ACHN (cell line): Measurements from ENCODE around the gene CPSF4L.
"Not testable (repeated sequence)": the region's sequence is repeated elsewhere in the genome, so short reads cannot be mapped to it uniquely, and the experiment has no call there.

Experiments
- DNase-seq: peaks from one replicate; pipeline ENCODE4 v3.0.0-alpha.2; 2015
- in situ Hi-C: cut with HindIII; loops from 2 replicates; pipeline ENCODE4 v1.10.0; 2017; ENCODE audit warnings: low sequenced_read_pairs, low pct_ligation_motif_present, low pct_unique_long_range_greater_than_20kb

Gene CPSF4L

GRCh38 chr17:73261617-73261951 is at the start of gene CPSF4L:
Gene CPSF4L (minus strand): TSS chr17:73261880. CDS start chr17:73261818, 62 bp downstream.
- in situ Hi-C loops = no loop called here
- DNase-seq = no peak

- no peak for DNase-seq
- in situ Hi-C loops = no loop called here
These were observed 49.7 kb upstream of the CPSF4L start for GRCh38 chr17:73311428-73311780.

- no peak for DNase-seq
- in situ Hi-C loops = no loop called here
These were observed 48.3 kb upstream of the CPSF4L start for GRCh38 chr17:73309727-73310596.

- DNase-seq, in situ Hi-C loops: not testable (repeated sequence)
These were observed 47.3 kb upstream of the CPSF4L start for GRCh38 chr17:73308959-73309358.

GRCh38 chr17:73308017-73308823 is 46.5 kb upstream of the CPSF4L start:
- in situ Hi-C loops = no loop called here
- peak; percentile 88 for DNase-seq

GRCh38 chr17:73307130-73307529 is 45.5 kb upstream of the CPSF4L start:
- in situ Hi-C loops = no loop called here

GRCh38 chr17:73305845-73306836 is 44.5 kb upstream of the CPSF4L start:
- in situ Hi-C loops = no loop called here
- DNase-seq = no peak

More at GRCh38 chr17:73307130-73307529, 45.5 kb upstream of the CPSF4L start:
- DNase-seq = peak; percentile 57

GRCh38 chr17:73304971-73305812 is 43.5 kb upstream of the CPSF4L start:
- peak; percentile 75 for DNase-seq
- in situ Hi-C loops = no loop called here

- in situ Hi-C loops = no loop called here
- no peak for DNase-seq
These were observed 42.8 kb upstream of the CPSF4L start for GRCh38 chr17:73304438-73304837.

GRCh38 chr17:73302189-73302588 is 40.5 kb upstream of the CPSF4L start:
- in situ Hi-C loops = no loop called here
- DNase-seq = no peak

- no peak for DNase-seq
- in situ Hi-C loops = no loop called here
These were observed 39.7 kb upstream of the CPSF4L start for GRCh38 chr17:73301369-73301768.

- no peak for DNase-seq
- in situ Hi-C loops = no loop called here
These were observed 38.7 kb upstream of the CPSF4L start for GRCh38 chr17:73300392-73300791.

GRCh38 chr17:73297934-73298861 is 36.5 kb upstream of the CPSF4L start:
- in situ Hi-C loops = no loop called here
- DNase-seq = no peak

GRCh38 chr17:73293480-73293911 is 31.8 kb upstream of the CPSF4L start:
- DNase-seq = peak; percentile 93
- in situ Hi-C loops = no loop called here

GRCh38 chr17:73293031-73293430 is 31.4 kb upstream of the CPSF4L start:
- in situ Hi-C loops = no loop called here
- peak; percentile 54 for DNase-seq

GRCh38 chr17:73292031-73292531 is 30.4 kb upstream of the CPSF4L start:
- DNase-seq = peak; percentile 95
- in situ Hi-C loops = no loop called here
